HL-60 (cell line): Measurements from ENCODE around the gene UST.

ENCODE experiments used
- DNase-seq, 2 experiments: peaks; one replicate each; pipeline ENCODE4 v3.0.0-alpha.2; 2010 to 2020; ENCODE audit warnings: low read depth in 1 of 2, low spot score in 1 of 2
- H3K27ac ChIP-seq: fragments of 250-450 bp; sonication (Bioruptor Pico); replicated peaks from 2 replicates; pipeline ENCODE4 v1.5.1; 2020; ENCODE audit warnings: mild to moderate bottlenecking, moderate library complexity
- H3K27me3 ChIP-seq: fragments of 250-450 bp; sonication (Bioruptor Pico); 2 replicates; pipeline ENCODE4 v1.5.1; 2021; ENCODE audit warnings: mild to moderate bottlenecking, moderate library complexity; ENCODE audit not compliant: insufficient read depth, poor library complexity, severe bottlenecking
- H3K4me3 ChIP-seq: replicated peaks from 2 replicates; pipeline ENCODE4 v1.5.1; 2011; ENCODE audit warnings: mild to moderate bottlenecking, control low read depth, low read length; ENCODE audit not compliant: insufficient read depth
- CTCF ChIP-seq: IDR thresholded peaks from one replicate; pipeline ENCODE4 v1.5.1; 2011; ENCODE audit warnings: low read length, control low read depth, inconsistent platforms; ENCODE audit not compliant: insufficient read depth
- GABPA ChIP-seq: IDR thresholded peaks from 2 replicates; pipeline ENCODE4 v1.6.1; 2012; ENCODE audit warnings: low read depth
- POLR2AphosphoS5 ChIP-seq: IDR thresholded peaks from 2 replicates; pipeline ENCODE4 v1.6.1; 2012; ENCODE audit warnings: low read depth
- REST ChIP-seq: IDR thresholded peaks from 2 replicates; pipeline ENCODE4 v1.6.1; 2012; ENCODE audit warnings: low read depth; ENCODE audit not compliant: insufficient replicate concordance
- SPI1 ChIP-seq: IDR thresholded peaks from 2 replicates; pipeline ENCODE4 v1.6.1; 2012; ENCODE audit warnings: low read depth, mild to moderate bottlenecking, borderline replicate concordance

Gene UST

GRCh38 chr6:149078211-149078782 lies 331.5 kb downstream of the UST start:
- TF ChIP-seq REST = no peak
- no peak for TF ChIP-seq POLR2AphosphoS5
- TF ChIP-seq SPI1 = no peak
- no peak for TF ChIP-seq GABPA
- TF ChIP-seq CTCF = no peak
- Histone ChIP-seq H3K4me3 (no peak overlapping the region), H3K27me3 (no peaks in the 10 kb centered on the region), H3K27ac (no peak overlapping the region)
- DNase-seq = no peak

- no peak for TF ChIP-seq REST
- TF ChIP-seq SPI1 = no peak
- TF ChIP-seq GABPA = no peak
- no peak for TF ChIP-seq POLR2AphosphoS5
- no peak for TF ChIP-seq CTCF
- H3K27ac ChIP-seq = no peak overlapping the region
Observed at GRCh38 chr6:149079456-149079855, 332.6 kb downstream of the UST start.

GRCh38 chr6:149079911-149080491 lies 333.2 kb downstream of the UST start:
- no peak overlapping the region for H3K4me3 ChIP-seq
- TF ChIP-seq REST (no peak), POLR2AphosphoS5 (no peak), GABPA (no peak)
- no peak overlapping the region for H3K27ac ChIP-seq
- no peak for DNase-seq
- no peaks in the 10 kb centered on the region for H3K27me3 ChIP-seq

More at GRCh38 chr6:149079456-149079855, 332.6 kb downstream of the UST start:
- no peak for DNase-seq
- no peaks in the 10 kb centered on the region for H3K27me3 ChIP-seq
- no peak overlapping the region for H3K4me3 ChIP-seq
